Activated T-cell treated with anti-CD3 and anti-CD28 coated beads for 48 hours (primary cell): ENCODE data around the gene MAZ.
A peak's percentile ranks its signal among the peaks of the same experiment; 100 is the strongest.
"Not testable (repeated sequence)": the region's sequence is repeated elsewhere in the genome, so short reads cannot be mapped to it uniquely, and the experiment has no call there.

Source experiments
- DNase-seq: peaks from one replicate; pipeline ENCODE4 v3.0.0-alpha.2; 2020; ENCODE audit warnings: low read depth

Gene MAZ

GRCh38 chr16:29806099-29806579 lies at the start of gene MAZ:
TSS of gene MAZ (plus strand) at chr16:29806529. CDS start at chr16:29806702, 173 bp downstream.
- peak; percentile 75 for DNase-seq

GRCh38 chr16:29756654-29757053 lies 49.7 kb upstream of the MAZ start:
- DNase-seq, result no peak

- DNase-seq, result not testable (repeated sequence)
Measured at GRCh38 chr16:29757086-29757485, 49.2 kb upstream of the MAZ start.

GRCh38 chr16:29757950-29758466 lies 48.3 kb upstream of the MAZ start:
- no peak for DNase-seq

- no peak for DNase-seq
Measured at GRCh38 chr16:29760567-29761279, 45.6 kb upstream of the MAZ start.

GRCh38 chr16:29761280-29761651 lies 45.1 kb upstream of the MAZ start:
- DNase-seq, result not testable (repeated sequence)

- DNase-seq, result no peak
Measured at GRCh38 chr16:29761882-29762281, 44.4 kb upstream of the MAZ start.

- DNase-seq, result no peak
Measured at GRCh38 chr16:29763326-29763725, 43.0 kb upstream of the MAZ start.

GRCh38 chr16:29765167-29766032 lies 40.9 kb upstream of the MAZ start:
- DNase-seq, result no peak

- DNase-seq, result no peak
Measured at GRCh38 chr16:29766571-29766970, 39.8 kb upstream of the MAZ start.

- DNase-seq, result no peak
Measured at GRCh38 chr16:29767062-29767461, 39.3 kb upstream of the MAZ start.

GRCh38 chr16:29769507-29769906 lies 36.8 kb upstream of the MAZ start:
- no peak for DNase-seq

GRCh38 chr16:29770250-29770929 lies 35.9 kb upstream of the MAZ start:
- no peak for DNase-seq

- DNase-seq, result not testable (repeated sequence)
Measured at GRCh38 chr16:29772330-29772729, 34.0 kb upstream of the MAZ start.

GRCh38 chr16:29774730-29775129 lies 31.6 kb upstream of the MAZ start:
- DNase-seq, result no peak

GRCh38 chr16:29775742-29776408 lies 30.5 kb upstream of the MAZ start:
- DNase-seq, result no peak

GRCh38 chr16:29777576-29778350 lies 28.6 kb upstream of the MAZ start, which contains the start of gene ZG16:
TSS of gene ZG16 (plus strand) at chr16:29778256. CDS start at chr16:29779267, 1,011 bp downstream.
- no peak for DNase-seq

- no peak for DNase-seq
Measured at GRCh38 chr16:29779474-29779873, 26.9 kb upstream of the MAZ start.

GRCh38 chr16:29783094-29783953 lies 23.0 kb upstream of the MAZ start:
- not testable (repeated sequence) for DNase-seq

GRCh38 chr16:29784157-29784556 lies 22.2 kb upstream of the MAZ start:
- no peak for DNase-seq
